Activated CD8-positive, alpha-beta T cell treated with anti-CD3 and anti-CD28 coated beads for 36 hours (primary cell): ENCODE results near the gene IGFN1. TPM values are rescaled to one million over a fixed set of nuclear protein-coding genes. Genes with fewer than 3 reads are reported as not detected.

Experiments used
- ATAC-seq: fragments of 200-7000 bp; cut with Tn5 transposase; one replicate; pipeline ENCODE4 v1.10.0; 2021; ENCODE audit warnings: mild to moderate bottlenecking, moderate library complexity
- CTCF ChIA-PET: fragments of 350-600 bp; sonication (Branson Sonifier 250); formaldehyde crosslinking; loops from one replicate; lab custom pipeline; 2021; ENCODE audit warnings: antibody characterized with exemption; lab: Charles Lee
- POLR2A ChIA-PET: fragments of 350-600 bp; sonication (Branson Sonifier 250); formaldehyde crosslinking; loops from one replicate; lab custom pipeline; 2021; ENCODE audit warnings: antibody characterized with exemption; lab: Charles Lee
- DNase-seq: peaks from one replicate; pipeline ENCODE4 v3.0.0-alpha.2; 2020
- H3K27ac Mint-ChIP-seq: one replicate; pipeline ENCODE4 v1.8.0; 2021; ENCODE audit warnings: mild to moderate bottlenecking, mixed read lengths
- H3K27me3 Mint-ChIP-seq: one replicate; pipeline ENCODE4 v1.8.0; 2021; ENCODE audit warnings: mixed read lengths
- H3K36me3 Mint-ChIP-seq: one replicate; pipeline ENCODE4 v1.8.0; 2021; ENCODE audit warnings: low read depth, mixed read lengths
- H3K4me1 Mint-ChIP-seq: one replicate; pipeline ENCODE4 v1.8.0; 2021; ENCODE audit warnings: low read depth, mixed read lengths
- H3K4me3 Mint-ChIP-seq: one replicate; pipeline ENCODE4 v1.8.0; 2021; ENCODE audit warnings: mild to moderate bottlenecking, moderate library complexity, mixed read lengths
- H3K9me3 Mint-ChIP-seq: one replicate; pipeline ENCODE4 v1.8.0; 2021; ENCODE audit warnings: mixed read lengths
- CTCF ChIP-seq: fragments of 200-600 bp; IDR thresholded peaks from one replicate; pipeline ENCODE4 v1.8.0; 2022; ENCODE audit warnings: antibody characterized with exemption, mild to moderate bottlenecking
- intact Hi-C: fragments of 100-400 bp; cut with micrococcal nuclease; formaldehyde crosslinking; loops from one replicate; pipeline ENCODE4 v1.10.0; 2022
- total RNA-seq, 2 experiments: library from RNA; stranded (reverse); gene quantifications; one replicate each; pipeline ENCODE4 v1.2.3, GENCODE V29; 2021

Gene IGFN1
- total RNA-seq, 2 experiments from 2014 or later: not detected

- H3K4me1 Mint-ChIP-seq: no peaks in the 10 kb centered on the region
- H3K27me3 Mint-ChIP-seq: peaks cover 5% of the 10 kb centered on the region
- H3K27ac Mint-ChIP-seq: no peak overlapping the region
- ATAC-seq (no peak), DNase-seq (no peak)
- intact Hi-C loops: no loop called here
- POLR2A ChIA-PET: no interaction called here
- no peaks in the 10 kb centered on the region for H3K36me3 Mint-ChIP-seq
- CTCF ChIA-PET: no interaction called here
- H3K4me3 Mint-ChIP-seq: no peak overlapping the region
- TF ChIP-seq CTCF: no peak
- H3K9me3 Mint-ChIP-seq: no peaks in the 10 kb centered on the region
Measured at GRCh38 chr1:201206176-201206575, 15.6 kb downstream of the IGFN1 start.

- ATAC-seq (no peak), DNase-seq (no peak)
- no peak overlapping the region for H3K4me3 Mint-ChIP-seq
- H3K9me3 Mint-ChIP-seq: no peaks in the 10 kb centered on the region
- TF ChIP-seq CTCF: no peak
- intact Hi-C loops: no loop called here
- no peaks in the 10 kb centered on the region for H3K4me1 Mint-ChIP-seq
- POLR2A ChIA-PET: no interaction called here
- H3K27me3 Mint-ChIP-seq: peaks cover 8% of the 10 kb centered on the region
- CTCF ChIA-PET: no interaction called here
- no peaks in the 10 kb centered on the region for H3K36me3 Mint-ChIP-seq
- H3K27ac Mint-ChIP-seq: no peak overlapping the region
Measured at GRCh38 chr1:201207046-201207445, 16.4 kb downstream of the IGFN1 start.

GRCh38 chr1:201208236-201208635 is 17.6 kb downstream of the IGFN1 start:
- CTCF ChIA-PET: no interaction called here
- H3K9me3 Mint-ChIP-seq: no peaks in the 10 kb centered on the region
- H3K4me3 Mint-ChIP-seq: no peak overlapping the region
- ATAC-seq (no peak), DNase-seq (no peak)
- intact Hi-C loops: no loop called here
- TF ChIP-seq CTCF: no peak
- H3K4me1 Mint-ChIP-seq: no peaks in the 10 kb centered on the region
- H3K36me3 Mint-ChIP-seq: no peaks in the 10 kb centered on the region
- no peak overlapping the region for H3K27ac Mint-ChIP-seq
- POLR2A ChIA-PET: no interaction called here
- H3K27me3 Mint-ChIP-seq: peaks cover 8% of the 10 kb centered on the region

GRCh38 chr1:201212056-201212455 is 21.4 kb downstream of the IGFN1 start:
- Mint-ChIP-seq H3K27me3 (peaks cover 8% of the 10 kb centered on the region), H3K4me3 (no peak overlapping the region), H3K27ac (no peak overlapping the region), H3K36me3 (no peaks in the 10 kb centered on the region), H3K4me1 (no peaks in the 10 kb centered on the region), H3K9me3 (no peaks in the 10 kb centered on the region)
- POLR2A ChIA-PET: no interaction called here
- CTCF ChIA-PET: no interaction called here
- TF ChIP-seq CTCF: no peak
- ATAC-seq (no peak), DNase-seq (no peak)
- intact Hi-C loops: no loop called here

- ATAC-seq (no peak), DNase-seq (no peak)
- no peaks in the 10 kb centered on the region for H3K4me1 Mint-ChIP-seq
- CTCF ChIA-PET: no interaction called here
- H3K27me3 Mint-ChIP-seq: peaks cover 8% of the 10 kb centered on the region
- H3K4me3 Mint-ChIP-seq: no peak overlapping the region
- TF ChIP-seq CTCF: no peak
- no peaks in the 10 kb centered on the region for H3K9me3 Mint-ChIP-seq
- intact Hi-C loops: no loop called here
- H3K36me3 Mint-ChIP-seq: no peaks in the 10 kb centered on the region
- no peak overlapping the region for H3K27ac Mint-ChIP-seq
- POLR2A ChIA-PET: no interaction called here
Measured at GRCh38 chr1:201212461-201213055, 21.9 kb downstream of the IGFN1 start.
